Left cardiac atrium (tissue), 4 donors: ENCODE results near the gene SELENOV. TPM values are rescaled to one million over a fixed set of nuclear protein-coding genes. Genes with fewer than 3 reads are reported as not detected.
"Not testable (repeated sequence)": the region's sequence is repeated elsewhere in the genome, so short reads cannot be mapped to it uniquely, and the experiment has no call there.

ENCODE experiments used
- ATAC-seq, 2 donors: fragments of 200-7000 bp; cut with Tn5 transposase; one replicate each; pipeline ENCODE4 v1.9.1; 2020; ENCODE audit warnings: mild to moderate bottlenecking in 2 of 2, moderate library complexity in 2 of 2
- DNase-seq: peaks from one replicate; pipeline ENCODE4 v3.0.0-alpha.2; 2020
- intact Hi-C, 2 donors: fragments of 100-400 bp; cut with DNase I; formaldehyde crosslinking; loops; one replicate each; pipeline versions ENCODE4 v1.14.1 to v1.15.1; 2022 to 2023
- long read RNA-seq: library from polyadenylated mRNA; unstranded; transcript quantifications from one replicate; pipeline ENCODE4 v2.0.0, GENCODE V29; 2021
- total RNA-seq, 2 donors: library from RNA; stranded (reverse); fragmentation: NEBNext Ultra II Directional; extraction: Animal tissue kit (Norgen Biotek cat#: 25700); gene quantifications; one replicate each; pipeline ENCODE4 v1.2.1, GENCODE V29; 2021
- donor health status: DM: no; HTN: yes; CAD: no.
- donor health status: DM: no; HTN: yes; CAD: no; lungs with severe emphysema.
- donor health status: DM: yes; HTN: yes; CAD: no.
- donor health status: Dilated cardiomyopathy.

Gene SELENOV, protein sequence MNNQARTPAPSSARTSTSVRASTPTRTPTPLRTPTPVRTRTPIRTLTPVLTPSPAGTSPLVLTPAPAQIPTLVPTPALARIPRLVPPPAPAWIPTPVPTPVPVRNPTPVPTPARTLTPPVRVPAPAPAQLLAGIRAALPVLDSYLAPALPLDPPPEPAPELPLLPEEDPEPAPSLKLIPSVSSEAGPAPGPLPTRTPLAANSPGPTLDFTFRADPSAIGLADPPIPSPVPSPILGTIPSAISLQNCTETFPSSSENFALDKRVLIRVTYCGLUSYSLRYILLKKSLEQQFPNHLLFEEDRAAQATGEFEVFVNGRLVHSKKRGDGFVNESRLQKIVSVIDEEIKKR
- not detected for total RNA-seq
- long read RNA-seq = 0 reads

DNA sequence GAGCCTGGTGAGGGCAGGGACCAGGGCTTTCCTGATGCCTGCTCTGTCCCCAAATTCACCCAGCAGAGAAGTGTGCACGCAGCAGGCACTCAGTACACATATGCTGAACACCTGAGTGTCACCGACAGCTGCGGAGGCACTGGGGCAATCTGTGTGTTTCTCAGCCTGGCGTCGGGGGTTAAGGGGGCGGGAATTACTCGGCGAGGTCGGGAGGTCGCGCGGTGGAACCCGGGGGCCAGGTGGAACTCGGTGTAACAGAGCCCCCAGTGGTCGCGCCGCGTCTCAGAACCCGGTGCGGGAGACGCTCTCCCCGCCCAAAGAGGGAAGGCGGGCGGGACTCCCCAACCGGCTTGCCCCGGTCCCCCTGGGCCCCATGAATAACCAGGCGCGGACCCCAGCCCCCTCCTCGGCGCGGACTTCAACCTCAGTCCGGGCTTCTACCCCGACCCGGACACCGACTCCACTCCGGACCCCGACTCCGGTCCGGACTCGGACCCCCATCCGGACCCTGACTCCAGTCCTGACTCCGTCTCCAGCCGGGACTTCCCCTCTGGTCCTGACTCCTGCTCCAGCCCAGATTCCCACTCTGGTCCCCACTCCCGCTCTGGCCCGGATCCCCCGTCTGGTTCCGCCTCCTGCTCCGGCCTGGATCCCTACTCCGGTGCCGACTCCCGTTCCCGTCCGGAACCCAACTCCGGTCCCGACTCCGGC lies at the start of gene SELENOV:
Gene SELENOV, plus strand, starts transcription at position 300 of the 711 bp plus-strand sequence. Its CDS starts 74 bp downstream, at position 374.
- intact Hi-C loops = no loop called here
- ATAC-seq (peak; percentile 57 to 66), DNase-seq (no peak)

DNA sequence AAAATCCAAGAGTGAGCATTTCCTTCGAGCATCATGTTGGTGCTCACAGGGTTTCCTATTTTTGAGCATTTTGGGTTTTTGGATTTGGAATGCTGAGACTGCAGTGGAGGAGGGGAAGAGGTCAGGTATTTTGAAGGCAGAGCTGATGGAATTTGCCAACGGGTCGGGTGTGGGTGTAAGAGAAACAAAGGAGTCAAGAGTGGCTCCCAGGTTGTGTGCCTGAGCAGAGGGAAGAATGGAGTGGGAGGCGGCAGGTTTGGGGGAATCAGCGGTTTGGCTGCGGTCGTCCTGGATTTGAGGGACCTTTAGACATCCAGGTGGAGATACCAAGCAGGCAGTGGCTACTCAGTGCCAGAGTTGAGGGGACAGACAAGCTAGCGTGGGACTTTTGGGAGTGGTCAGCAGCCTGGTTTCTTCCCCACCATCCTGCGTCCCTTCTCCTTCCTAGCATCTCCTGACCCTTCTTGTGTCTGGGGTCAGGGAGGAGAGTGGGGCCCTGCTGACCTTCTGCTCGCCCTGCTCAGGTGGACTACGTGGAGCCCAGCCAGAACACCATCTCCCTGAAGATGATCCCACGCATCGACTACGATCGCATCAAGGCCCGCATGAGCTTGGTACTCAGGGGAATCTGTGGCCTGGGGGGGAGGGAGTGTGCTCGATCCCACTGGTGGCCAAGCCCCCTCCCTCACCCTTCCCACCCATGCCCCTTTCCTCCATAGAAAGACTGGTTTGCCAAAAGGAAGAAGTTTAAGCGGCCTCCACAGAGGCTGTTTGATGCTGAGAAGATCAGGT lies 48.8 kb upstream of the SELENOV start:
- intact Hi-C loops = no loop called here
- no peak for DNase-seq
- ATAC-seq = no peak

DNA sequence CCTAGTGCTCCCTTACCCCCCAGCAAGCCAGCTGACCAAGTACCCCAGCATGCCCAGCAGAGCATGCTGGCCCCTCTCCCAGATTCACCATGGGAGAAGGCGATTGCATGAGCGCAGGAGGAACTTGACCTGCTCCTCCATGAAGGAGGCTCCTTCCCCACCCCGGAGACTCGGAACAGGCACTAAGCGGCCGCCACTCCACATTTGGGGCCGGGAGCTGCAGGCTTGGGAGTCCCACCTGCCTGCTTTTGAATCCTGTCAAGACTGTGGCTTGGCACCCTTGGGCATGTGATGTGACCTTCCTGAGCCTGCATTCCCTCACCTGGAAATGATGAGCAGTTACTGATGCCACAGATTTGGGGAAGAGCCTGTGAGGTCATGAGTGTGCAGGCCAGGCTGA lies 47.0 kb upstream of the SELENOV start:
- intact Hi-C loops = no loop called here

DNA sequence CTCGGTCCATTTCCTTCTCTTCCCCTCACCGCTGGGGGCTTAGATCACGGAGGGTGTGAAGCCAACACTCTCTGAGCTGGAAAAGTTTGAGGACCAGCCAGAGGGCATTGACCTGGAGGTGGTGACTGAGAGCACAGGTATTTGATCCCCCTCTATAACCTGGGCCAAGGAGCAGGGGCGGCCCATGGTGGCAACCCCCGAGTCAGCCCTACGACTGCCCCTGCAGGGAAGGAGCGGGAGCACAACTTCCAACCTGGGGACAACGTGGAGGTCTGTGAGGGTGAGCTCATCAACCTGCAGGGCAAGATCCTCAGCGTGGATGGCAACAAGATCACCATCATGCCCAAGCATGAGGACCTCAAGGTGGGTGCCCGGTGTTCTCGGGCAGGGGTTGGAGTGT lies 45.9 kb upstream of the SELENOV start:
- intact Hi-C loops = no loop called here

More for the DNA sequence above, 47.0 kb upstream of the SELENOV start:
- DNase-seq (no peak), ATAC-seq (no peak)

DNA sequence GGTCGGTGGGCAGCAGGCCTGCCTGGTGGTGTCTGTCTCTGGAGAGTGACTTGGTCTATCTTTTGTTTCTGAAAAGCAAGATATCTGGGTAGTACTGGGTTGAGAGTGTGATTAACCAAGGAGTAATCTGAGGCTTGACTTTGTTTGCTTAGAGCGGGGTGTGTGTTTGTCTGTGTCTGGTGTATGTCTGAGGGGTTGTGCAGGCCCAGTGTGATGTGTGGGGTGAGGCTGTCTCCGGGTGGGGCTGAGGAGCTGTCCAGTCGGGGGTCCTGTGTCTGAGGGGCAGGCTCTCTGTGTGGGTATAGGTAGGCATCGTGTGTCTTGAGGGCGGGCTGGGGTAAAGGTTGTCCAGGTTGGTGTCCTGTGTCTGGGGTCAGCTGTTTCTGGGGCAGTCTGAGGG lies 45.4 kb upstream of the SELENOV start:
- DNase-seq = no peak
- no peak for ATAC-seq
- intact Hi-C loops = no loop called here

More for the DNA sequence above, 45.9 kb upstream of the SELENOV start:
- ATAC-seq = no peak
- no peak for DNase-seq

DNA sequence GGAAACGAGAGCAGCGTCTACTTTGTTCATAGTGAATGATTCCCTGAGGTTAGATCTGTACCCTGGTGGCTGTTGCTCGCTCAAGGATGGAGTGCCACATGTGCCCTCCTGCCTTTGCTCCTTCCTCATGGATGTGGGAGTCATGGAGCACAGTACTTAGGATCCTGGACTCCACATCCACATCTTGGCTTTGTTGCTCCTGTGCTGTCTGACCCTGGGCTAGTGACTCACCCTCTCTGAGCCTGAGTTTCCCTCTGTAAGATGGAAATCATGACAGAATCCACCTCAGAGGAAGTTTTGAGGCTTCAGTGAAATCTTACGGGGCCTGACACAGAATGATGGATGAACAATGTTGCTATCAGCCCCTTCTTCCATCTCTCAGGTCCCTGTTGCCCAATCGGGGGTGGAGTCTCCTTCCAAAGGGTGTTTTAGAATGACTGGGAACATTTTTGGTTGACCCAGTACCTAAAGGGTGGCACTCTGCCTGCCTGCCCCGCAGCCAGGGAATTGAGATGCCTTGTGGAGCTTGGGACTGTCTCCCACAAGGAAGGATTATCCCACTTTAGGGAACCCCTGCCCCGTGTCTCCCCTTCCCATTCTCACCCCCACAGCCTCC lies 44.1 kb upstream of the SELENOV start:
- ATAC-seq (no peak), DNase-seq (no peak)
- intact Hi-C loops = no loop called here

DNA sequence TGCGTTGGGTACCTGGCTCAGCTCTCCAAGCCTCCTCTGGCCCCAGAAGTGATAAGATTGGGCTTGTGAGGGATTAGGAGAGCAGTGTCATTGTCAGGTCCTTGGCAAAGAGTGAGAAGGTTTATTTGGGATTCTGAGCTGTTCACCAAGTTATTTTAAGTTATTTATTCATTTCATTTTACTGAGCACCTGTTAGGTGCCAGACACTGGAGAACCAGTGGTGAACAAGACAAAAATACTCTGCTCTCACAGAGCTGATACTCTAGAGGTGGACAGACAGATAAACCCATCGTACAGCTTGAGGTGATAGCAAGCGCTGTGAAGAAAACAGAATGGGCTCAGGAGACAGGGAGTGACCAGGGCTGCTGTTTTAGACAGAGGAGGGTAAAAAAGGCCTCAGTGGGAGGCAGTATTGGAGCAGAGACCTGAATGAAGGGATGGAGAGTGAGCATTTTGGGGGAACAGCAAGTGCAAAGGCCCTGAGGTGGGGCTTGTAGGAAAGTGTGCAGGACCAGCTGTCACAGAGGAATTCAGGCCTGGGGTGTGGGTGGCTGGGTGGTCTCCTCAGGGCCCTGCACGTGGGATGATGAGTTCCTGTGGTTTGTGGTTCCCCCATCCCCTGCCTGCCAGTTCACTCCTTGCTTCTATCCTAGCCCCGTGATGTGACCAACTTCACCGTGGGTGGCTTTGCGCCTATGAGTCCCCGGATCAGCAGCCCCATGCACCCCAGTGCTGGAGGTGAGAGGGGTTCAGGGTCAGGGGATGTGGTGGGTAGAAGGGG lies 43.0 kb upstream of the SELENOV start:
- DNase-seq = no peak
- ATAC-seq = no peak
- intact Hi-C loops = no loop called here

DNA sequence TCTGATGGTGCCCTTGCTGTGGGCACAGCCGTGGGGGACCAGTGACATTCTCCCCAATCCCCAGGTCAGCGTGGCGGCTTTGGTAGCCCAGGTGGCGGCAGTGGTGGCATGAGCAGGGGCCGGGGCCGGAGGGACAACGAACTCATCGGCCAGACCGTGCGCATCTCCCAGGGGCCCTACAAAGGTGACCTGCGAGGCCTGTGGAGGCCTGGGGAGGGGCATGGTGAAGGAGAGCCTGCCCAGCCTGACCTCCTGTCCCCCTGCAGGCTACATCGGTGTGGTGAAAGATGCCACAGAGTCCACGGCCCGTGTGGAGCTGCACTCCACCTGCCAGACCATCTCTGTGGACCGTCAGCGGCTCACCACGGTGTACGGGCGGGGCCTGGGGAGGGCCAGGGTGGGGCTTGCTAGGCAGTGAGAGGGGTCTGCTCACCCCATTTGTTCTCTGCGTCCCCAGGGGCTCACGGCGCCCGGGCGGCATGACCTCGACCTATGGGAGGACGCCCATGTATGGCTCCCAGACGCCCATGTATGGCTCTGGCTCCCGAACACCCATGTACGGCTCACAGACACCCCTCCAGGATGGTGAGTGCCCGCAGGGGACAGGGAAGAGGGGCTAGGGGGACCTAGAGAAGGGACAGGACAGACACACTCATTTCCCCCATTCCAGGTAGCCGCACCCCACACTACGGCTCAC lies 42.0 kb upstream of the SELENOV start:
- intact Hi-C loops = no loop called here
- DNase-seq (no peak), ATAC-seq (no peak)

DNA sequence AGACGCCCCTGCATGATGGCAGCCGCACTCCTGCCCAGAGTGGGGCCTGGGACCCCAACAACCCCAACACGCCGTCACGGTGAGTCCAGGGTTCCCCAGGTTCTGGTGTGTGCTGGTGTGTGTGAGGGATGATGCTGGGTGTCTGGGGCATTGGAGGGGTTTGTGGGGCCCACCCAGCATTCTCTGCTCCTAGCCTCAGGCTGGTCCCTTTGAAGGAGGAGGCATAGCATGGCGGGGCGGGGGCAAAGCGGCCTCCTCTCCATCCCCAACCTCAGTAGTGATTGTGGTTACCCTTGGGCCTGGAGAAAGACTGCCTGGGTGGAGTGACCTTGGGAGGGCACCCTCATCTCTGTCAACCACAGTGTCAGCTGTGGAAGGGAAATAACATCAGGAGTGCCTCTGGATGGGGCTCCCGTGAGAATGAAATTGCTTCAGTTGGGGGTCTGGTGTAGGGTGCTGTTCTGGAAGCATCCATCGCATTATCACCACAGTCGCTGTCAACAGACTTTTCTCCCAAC lies 41.4 kb upstream of the SELENOV start:
- ATAC-seq (no peak), DNase-seq (no peak)
- intact Hi-C loops = no loop called here

DNA sequence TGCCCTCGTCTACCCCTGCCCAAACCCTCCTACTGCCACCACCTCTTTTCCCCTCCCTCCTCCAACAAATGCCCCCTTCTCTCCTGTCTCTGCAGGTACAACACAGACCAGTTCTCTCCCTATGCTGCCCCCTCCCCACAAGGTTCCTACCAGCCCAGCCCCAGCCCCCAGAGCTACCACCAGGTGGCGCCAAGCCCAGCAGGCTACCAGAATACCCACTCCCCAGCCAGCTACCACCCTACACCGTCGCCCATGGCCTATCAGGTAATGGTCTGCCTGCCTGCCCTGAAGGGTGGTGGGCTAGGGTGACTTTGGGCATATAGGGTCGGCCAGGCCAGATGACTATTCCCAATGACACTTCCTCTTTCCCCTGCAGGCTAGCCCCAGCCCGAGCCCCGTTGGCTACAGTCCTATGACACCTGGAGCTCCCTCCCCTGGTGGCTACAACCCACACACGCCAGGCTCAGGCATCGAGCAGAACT lies 40.8 kb upstream of the SELENOV start:
- intact Hi-C loops = loop anchor here in 1 of 2 donors (2.0 kb wide), 1 partner anchor 59 kb away; the partner anchor contains the start of gene EID2B
- ATAC-seq = peak; percentile 58 to 76
- peak; percentile 69 for DNase-seq

DNA sequence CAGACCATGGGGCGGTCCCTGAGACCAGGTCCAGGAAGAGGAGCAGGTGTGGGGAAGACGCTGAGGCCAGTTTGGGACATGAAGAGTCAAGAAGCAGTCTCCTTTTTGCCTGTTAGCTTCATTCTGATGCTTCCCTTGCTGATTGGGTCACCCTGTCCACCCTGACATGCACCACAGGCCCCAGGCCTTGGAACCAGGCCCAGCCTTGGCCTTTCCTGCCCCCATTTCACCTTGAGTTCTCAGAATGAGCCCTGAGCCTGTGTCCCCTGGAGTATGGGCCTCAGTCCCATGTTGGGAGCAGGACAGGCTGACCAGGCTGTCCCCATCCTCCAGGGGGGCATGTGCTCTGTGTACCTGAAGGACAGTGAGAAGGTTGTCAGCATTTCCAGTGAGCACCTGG lies 39.2 kb upstream of the SELENOV start:
- no peak for ATAC-seq
- intact Hi-C loops = loop anchor here in 1 of 2 donors (2.0 kb wide), 1 partner anchor 57 kb away; the partner anchor contains the start of gene EID2B
- no peak for DNase-seq

DNA sequence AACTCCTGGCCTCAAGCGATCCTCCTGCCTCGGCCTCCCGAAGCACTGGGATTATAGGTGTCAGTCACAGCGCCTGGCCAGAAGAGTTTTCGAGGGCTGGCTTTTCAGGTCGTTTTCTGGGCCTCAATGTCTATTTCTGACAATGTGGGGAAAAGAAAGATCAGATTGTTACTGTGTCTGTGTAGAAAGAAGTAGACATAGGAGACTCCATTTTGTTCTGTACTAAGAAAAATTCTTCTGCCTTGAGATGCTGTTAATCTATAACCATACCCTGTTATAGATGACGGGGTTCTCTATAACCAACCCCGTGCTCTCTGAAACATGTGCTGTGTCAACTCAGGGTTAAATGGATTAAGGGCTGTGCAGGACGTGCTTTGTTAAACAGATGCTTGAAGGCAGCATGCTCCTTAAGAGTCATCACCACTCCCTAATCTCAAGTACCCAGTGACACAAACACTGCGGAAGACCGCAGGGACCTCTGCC lies 35.6 kb upstream of the SELENOV start:
- DNase-seq, ATAC-seq, intact Hi-C loops: not testable (repeated sequence)

DNA sequence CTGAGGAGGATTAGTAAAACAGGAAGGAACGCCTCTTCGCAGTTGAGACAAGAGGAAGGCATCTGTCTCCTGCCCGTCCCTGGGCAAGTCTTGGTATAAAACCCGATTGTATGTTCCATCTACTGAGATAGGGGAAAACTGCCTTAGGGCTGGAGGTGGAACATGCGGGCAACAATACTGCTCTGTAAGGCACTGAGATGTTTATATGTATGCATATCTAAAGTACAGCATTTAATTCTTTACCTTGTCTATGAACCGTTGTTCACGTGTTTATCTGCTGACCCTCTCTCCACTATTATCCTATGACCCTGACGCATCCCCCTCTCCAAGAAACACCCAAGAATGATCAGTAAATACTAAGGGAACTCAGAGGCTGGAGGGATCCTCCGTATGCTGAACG lies 35.0 kb upstream of the SELENOV start:
- DNase-seq (no peak), ATAC-seq (no peak)
- intact Hi-C loops = loop anchor here in 1 of 2 donors (10.0 kb wide), 1 partner anchor 55 kb away; the partner anchor contains the start of gene EID2B

DNA sequence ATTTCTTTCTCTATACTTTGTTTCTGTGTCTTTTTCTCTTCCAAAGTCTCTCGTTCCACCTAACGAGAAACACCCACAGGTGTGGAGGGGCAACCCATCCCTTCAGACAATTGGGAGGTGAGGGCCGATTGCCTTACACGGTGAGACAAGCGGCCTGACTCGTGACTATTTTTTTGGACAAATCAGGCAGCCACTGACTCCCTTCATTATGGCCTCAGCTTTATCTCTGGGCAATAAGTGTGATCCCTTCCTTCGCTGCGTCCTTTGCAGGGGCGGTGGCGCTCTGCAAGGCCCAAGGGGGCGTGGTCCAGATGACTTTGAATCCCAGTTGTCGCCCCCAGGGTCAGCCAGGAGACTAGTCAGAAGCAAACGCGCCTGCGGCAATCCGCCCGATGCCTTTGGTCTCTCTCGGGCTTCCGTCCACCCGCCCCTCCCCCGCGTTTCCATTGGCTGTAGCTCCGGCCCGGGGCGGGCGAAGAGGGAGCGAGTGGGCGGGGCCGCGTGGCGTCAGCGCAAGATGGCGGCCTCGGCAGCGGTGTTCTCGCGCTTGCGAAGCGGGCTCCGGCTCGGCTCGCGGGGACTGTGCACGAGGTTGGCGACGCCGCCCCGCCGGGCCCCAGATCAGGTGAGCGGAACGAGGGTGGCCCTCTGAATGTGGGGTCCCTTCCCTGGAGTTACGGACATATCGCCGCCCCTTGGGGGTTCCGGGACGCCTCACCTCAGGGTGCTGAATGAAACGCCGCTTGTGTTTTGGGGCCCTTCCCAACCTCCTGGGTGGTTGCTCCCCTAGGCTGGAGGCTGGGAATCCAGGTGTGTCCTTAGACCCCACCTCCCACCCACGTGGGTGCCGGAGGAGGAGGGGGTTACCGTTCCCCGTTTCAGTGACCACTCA lies 34.4 kb upstream of the SELENOV start, which contains the start of gene TIMM50:
Gene TIMM50, plus strand, starts transcription at position 502 of the 892 bp plus-strand sequence. Its CDS starts 16 bp downstream, at position 518.
- intact Hi-C loops = loop anchor here in 1 of 2 donors (10.0 kb wide), 1 partner anchor 54 kb away; the partner anchor contains the start of gene EID2B
- ATAC-seq = peak; percentile 98 to 99

DNA sequence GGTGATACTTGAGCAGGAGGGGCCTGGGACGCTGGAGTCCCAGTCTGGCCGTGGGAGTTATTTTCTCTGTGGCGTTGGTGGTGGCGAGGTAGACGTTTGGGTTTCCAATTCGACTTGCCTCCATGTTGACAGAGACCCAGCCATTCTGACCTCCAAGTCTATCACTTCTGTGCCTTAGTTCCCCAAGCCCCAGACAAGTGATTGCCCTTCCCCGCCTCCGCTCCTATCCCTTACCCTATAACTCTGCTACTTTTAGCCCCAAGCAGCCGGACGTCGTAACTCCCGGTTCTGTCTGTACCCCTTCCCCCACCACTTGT lies 33.8 kb upstream of the SELENOV start:
- ATAC-seq (no peak), DNase-seq (no peak)
- intact Hi-C loops = loop anchor here in 1 of 2 donors (10.0 kb wide), 1 partner anchor 54 kb away; the partner anchor contains the start of gene EID2B

More for the DNA sequence above, 34.4 kb upstream of the SELENOV start, which contains the start of gene TIMM50:
- DNase-seq = peak; percentile 99

DNA sequence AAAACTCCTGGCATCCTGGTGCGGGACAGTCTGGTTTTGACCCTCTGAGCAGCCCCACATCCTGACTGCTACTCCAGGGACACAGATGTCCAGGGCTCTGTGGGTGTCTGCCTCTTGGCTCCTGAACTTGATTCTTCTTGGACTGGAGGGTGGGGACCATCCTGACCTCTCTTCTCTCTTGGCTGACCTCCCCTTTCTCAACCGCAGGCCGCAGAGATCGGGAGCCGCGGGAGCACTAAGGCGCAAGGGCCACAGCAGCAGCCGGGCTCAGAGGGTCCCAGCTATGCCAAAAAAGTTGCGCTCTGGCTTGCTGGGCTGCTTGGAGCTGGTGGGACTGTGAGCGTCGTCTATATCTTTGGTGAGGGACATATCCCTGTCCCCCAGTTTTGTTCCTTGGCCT lies 33.3 kb upstream of the SELENOV start:
- intact Hi-C loops = loop anchor here in 1 of 2 donors (10.0 kb wide), 1 partner anchor 53 kb away; the partner anchor contains the start of gene EID2B
- ATAC-seq (no peak), DNase-seq (no peak)
